ENCODE data around the gene CAMSAP1.

Gene CAMSAP1

GRCh38 chr9:135939351-135940265 lies 32.3 kb upstream of the CAMSAP1 start:
- peak; percentile 48 for DNase-seq (ENCODE audit: low spot score)

GRCh38 chr9:135937521-135938489 lies 30.5 kb upstream of the CAMSAP1 start:
- no peak for DNase-seq (ENCODE audit: low spot score)

- no peak for DNase-seq (ENCODE audit: low spot score)
Measured at GRCh38 chr9:135933114-135933513, 25.8 kb upstream of the CAMSAP1 start.

GRCh38 chr9:135932656-135933055 lies 25.3 kb upstream of the CAMSAP1 start:
- no peak for DNase-seq (ENCODE audit: low spot score)

- DNase-seq (ENCODE audit: low spot score): no peak
Measured at GRCh38 chr9:135931349-135931820, 24.0 kb upstream of the CAMSAP1 start.

- no peak for DNase-seq (ENCODE audit: low spot score)
Measured at GRCh38 chr9:135930446-135931345, 23.4 kb upstream of the CAMSAP1 start.

GRCh38 chr9:135929656-135930445 lies 22.5 kb upstream of the CAMSAP1 start:
- DNase-seq (ENCODE audit: low spot score): no peak

- DNase-seq (ENCODE audit: low spot score): no peak
Measured at GRCh38 chr9:135928731-135929655, 21.6 kb upstream of the CAMSAP1 start.

- DNase-seq (ENCODE audit: low spot score): no peak
Measured at GRCh38 chr9:135928074-135928730, 20.9 kb upstream of the CAMSAP1 start.

GRCh38 chr9:135927195-135928013 lies 20.1 kb upstream of the CAMSAP1 start:
- no peak for DNase-seq (ENCODE audit: low spot score)

GRCh38 chr9:135926402-135927194 lies 19.3 kb upstream of the CAMSAP1 start:
- DNase-seq (ENCODE audit: low spot score): peak; percentile 45

- DNase-seq (ENCODE audit: low spot score): peak; percentile 35
Measured at GRCh38 chr9:135925496-135926133, 18.3 kb upstream of the CAMSAP1 start.

GRCh38 chr9:135924628-135925338 lies 17.4 kb upstream of the CAMSAP1 start:
- DNase-seq (ENCODE audit: low spot score): no peak

GRCh38 chr9:135923508-135923907 lies 16.2 kb upstream of the CAMSAP1 start:
- DNase-seq (ENCODE audit: low spot score): no peak

GRCh38 chr9:135921749-135922310 lies 14.5 kb upstream of the CAMSAP1 start:
- no peak for DNase-seq (ENCODE audit: low spot score)

All from CD4-positive, alpha-beta T cell treated with Interleukin-15 for 4 hours (primary cell).